ENCODE results near the gene SLC66A2. TPM values are rescaled to one million over a fixed set of nuclear protein-coding genes. Genes with fewer than 3 reads are reported as not detected.
A peak's percentile ranks its signal among the peaks of the same experiment; 100 is the strongest.

Gene SLC66A2
- total RNA-seq, 2 donors from 2014 or later = 30.4 to 50.8 TPM

DNA sequence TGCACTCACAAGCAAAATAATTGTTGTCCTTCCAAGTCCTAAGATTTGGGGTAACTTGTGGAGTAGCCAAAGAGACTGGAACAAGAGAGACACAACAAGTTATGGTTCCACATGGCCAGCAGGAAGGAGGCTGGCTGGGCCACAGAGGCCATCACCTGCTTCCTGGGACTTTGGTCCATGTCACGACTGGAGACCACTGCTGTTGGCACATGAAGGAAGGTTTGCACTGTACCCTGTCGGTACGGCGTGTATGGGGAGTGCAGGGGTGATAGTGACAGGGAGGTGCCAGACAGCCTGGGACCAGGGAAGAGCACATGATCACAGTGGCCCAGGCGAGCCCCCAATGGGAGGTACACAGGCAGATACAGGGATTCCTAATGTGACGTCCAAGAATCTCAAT is 15.5 kb downstream of the SLC66A2 start:
- Histone ChIP-seq H3K9me3 (no peaks in the 10 kb centered on the region), H3K27ac (no peak overlapping the region), H3K27me3 (no peaks in the 10 kb centered on the region), H3K4me3 (no peak overlapping the region), H3K36me3 (replicated peaks in 1 of 2; ENCODE audit: insufficient read depth in 1 of 2, low read depth in 2 of 2) (no peaks in the 10 kb centered on the region), H3K4me1 (peaks cover 21% of the 10 kb centered on the region)
- TF ChIP-seq, protein P1, sequence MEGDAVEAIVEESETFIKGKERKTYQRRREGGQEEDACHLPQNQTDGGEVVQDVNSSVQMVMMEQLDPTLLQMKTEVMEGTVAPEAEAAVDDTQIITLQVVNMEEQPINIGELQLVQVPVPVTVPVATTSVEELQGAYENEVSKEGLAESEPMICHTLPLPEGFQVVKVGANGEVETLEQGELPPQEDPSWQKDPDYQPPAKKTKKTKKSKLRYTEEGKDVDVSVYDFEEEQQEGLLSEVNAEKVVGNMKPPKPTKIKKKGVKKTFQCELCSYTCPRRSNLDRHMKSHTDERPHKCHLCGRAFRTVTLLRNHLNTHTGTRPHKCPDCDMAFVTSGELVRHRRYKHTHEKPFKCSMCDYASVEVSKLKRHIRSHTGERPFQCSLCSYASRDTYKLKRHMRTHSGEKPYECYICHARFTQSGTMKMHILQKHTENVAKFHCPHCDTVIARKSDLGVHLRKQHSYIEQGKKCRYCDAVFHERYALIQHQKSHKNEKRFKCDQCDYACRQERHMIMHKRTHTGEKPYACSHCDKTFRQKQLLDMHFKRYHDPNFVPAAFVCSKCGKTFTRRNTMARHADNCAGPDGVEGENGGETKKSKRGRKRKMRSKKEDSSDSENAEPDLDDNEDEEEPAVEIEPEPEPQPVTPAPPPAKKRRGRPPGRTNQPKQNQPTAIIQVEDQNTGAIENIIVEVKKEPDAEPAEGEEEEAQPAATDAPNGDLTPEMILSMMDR (IDR thresholded peaks at IDR 0.05) = no peak
- TF ChIP-seq POLR2A (IDR thresholded peaks at IDR 0.05) = no peak
- intact Hi-C loops (cut with DNase I) = loop anchor here (10.0 kb wide), 1 partner anchor 49 kb away; the partner anchor contains the start of gene TXNL4A
- ATAC-seq (no peak), DNase-seq (peak in 2 of 4 donors; percentile 3 to 4)
- 89 to 93% methylated on average over 5 to 6 of the region's 6 CpGs for WGBS, 2 donors

DNA sequence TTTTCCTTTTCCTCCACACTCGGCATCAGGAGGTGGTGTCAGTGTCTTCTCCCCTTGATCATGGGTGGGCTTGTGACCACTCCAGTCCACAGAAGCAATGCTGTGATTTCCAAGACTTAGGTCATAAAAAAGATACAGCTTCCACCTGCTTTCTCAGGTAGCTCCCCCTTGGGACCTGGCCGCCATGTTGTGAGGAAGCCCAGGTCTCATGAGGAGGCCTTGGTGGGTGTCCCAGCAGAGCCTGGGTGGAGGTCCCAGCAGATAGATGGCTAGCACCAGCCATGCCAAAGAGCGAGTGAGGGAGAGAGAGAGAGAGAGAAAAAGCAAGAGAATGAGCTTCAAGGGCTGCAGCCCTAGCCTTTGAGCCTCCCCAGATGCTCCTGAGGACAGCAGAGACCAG is 16.0 kb downstream of the SLC66A2 start:
- intact Hi-C loops (cut with DNase I) = loop anchor here (10.0 kb wide), 1 partner anchor 49 kb away; the partner anchor contains the start of gene TXNL4A
- no peak for TF ChIP-seq POLR2A (IDR thresholded peaks at IDR 0.05)
- TF ChIP-seq, protein P1 (IDR thresholded peaks at IDR 0.05) = no peak
- H3K9me3 ChIP-seq = no peaks in the 10 kb centered on the region
- no peak for ATAC-seq
- peak overlapping the region in 2 of 4 donors; percentile 10 to 38 for H3K27ac ChIP-seq
- no peak overlapping the region for H3K4me3 ChIP-seq
- peaks cover 20% of the 10 kb centered on the region for H3K4me1 ChIP-seq
- 94 to 95% methylated on average over 3 of the region's 3 CpGs for WGBS, 2 donors
- H3K27me3 ChIP-seq = no peaks in the 10 kb centered on the region
- no peaks in the 10 kb centered on the region for H3K36me3 ChIP-seq (replicated peaks in 1 of 2; ENCODE audit: insufficient read depth in 1 of 2, low read depth in 2 of 2)
- DNase-seq = peak in 2 of 4 donors; percentile 4 to 6

DNA sequence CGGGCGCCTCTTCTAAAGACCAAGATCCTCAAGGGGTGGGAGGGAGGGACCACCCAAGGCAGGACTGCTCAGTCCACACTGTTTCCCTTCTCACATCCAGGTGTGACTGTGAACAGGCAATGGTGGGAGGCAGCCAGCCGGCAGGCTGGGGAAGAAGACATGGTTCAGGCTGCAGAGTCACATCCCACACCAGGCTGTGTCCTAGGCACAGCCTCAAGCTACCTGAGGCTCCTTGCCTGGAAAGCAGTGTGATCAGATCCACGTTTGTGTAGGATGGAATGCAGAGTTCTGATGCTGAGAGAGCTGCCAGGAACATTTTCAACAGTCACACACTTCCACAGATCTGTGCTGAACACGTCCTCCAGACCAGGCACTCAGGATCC is 16.4 kb downstream of the SLC66A2 start:
- TF ChIP-seq, protein P1 (IDR thresholded peaks at IDR 0.05) = no peak
- no peak for TF ChIP-seq POLR2A (IDR thresholded peaks at IDR 0.05)
- Histone ChIP-seq H3K27me3 (no peaks in the 10 kb centered on the region), H3K4me3 (no peak overlapping the region), H3K4me1 (peaks cover 20% of the 10 kb centered on the region), H3K9me3 (peaks cover 0 to 4% (median 0%) of the 10 kb centered on the region in 3 donors), H3K36me3 (replicated peaks in 1 of 2; ENCODE audit: insufficient read depth in 1 of 2, low read depth in 2 of 2) (no peaks in the 10 kb centered on the region), H3K27ac (peak overlapping the region in 3 of 4 donors; percentile 38 to 59 (median 58))
- ATAC-seq = no peak
- WGBS, 2 donors = 55 to 71% methylated on average over 4 to 5 of the region's 5 CpGs
- intact Hi-C loops (cut with DNase I) = loop anchor here (10.0 kb wide), 1 partner anchor 50 kb away; the partner anchor contains the start of gene TXNL4A
- peak in 1 of 4 donors; percentile 1 for DNase-seq

DNA sequence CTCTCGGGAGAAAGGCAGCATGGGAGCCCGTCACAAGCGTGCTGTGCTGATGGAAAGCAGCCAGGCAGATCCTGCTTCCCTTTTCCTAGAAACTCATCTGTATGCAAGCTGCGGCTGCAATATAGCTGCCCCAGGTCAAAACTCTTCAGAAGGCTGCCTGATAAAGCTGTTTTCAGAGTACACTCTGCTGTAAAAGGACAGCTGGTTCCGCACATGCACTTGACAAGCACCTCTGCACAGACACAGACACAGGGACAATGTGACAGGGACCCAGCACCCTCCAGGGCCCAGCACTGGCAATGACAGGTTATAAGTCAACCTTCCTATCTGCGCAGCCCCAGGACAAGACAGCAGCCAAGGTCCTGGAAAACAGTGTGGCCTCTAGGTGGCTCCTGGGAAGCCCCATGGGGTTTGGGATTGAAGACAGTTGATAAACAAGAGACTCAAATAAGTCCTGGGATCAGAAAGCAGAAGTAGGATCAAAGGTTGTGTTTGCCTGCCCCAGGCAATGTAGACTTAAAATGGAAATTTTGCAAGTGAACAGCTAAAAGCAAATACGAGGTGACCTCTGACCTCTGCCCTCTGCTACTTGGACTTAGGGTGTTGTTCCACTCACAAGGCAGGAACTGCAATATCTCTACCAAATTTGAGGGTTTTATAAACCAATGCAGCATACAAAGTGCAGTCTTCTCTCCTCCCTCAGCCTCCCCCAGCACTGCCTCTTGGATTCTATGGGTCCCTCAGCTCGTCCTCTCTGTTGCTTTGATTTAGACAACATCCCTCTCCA is 16.9 kb downstream of the SLC66A2 start:
- Histone ChIP-seq H3K4me1 (peaks cover 20% of the 10 kb centered on the region), H3K36me3 (replicated peaks in 1 of 2; ENCODE audit: insufficient read depth in 1 of 2, low read depth in 2 of 2) (no peaks in the 10 kb centered on the region), H3K27ac (peak overlapping the region; percentile 33 to 59 (median 48)), H3K9me3 (peaks cover 0 to 9% (median 0%) of the 10 kb centered on the region in 3 donors), H3K27me3 (no peaks in the 10 kb centered on the region), H3K4me3 (no peak overlapping the region)
- ATAC-seq = peak; percentile 52
- TF ChIP-seq POLR2A (IDR thresholded peaks at IDR 0.05) = no peak
- TF ChIP-seq, protein P1 (IDR thresholded peaks at IDR 0.05) = peak in 2 of 7 experiments; percentile 11 to 24
- peak in 3 of 4 donors; percentile 32 to 54 (median 52) for DNase-seq
- intact Hi-C loops (cut with DNase I) = loop anchor here (10.0 kb wide), 1 partner anchor 50 kb away; the partner anchor contains the start of gene TXNL4A
- WGBS, 2 donors = 40 to 41% methylated on average over 8 of the region's 8 CpGs
